Nucleus accumbens (tissue), 56 donors: ENCODE measurements around the gene KRTAP9-6.
"Not testable (repeated sequence)": the region's sequence is repeated elsewhere in the genome, so short reads cannot be mapped to it uniquely, and the experiment has no call there.

Experiments used
- DNase-seq, 56 donors: peaks; one replicate each; lab custom pipeline; 2025; lab: John Stamatoyannopoulos, UW

KRTAP9-6 gene, protein sequence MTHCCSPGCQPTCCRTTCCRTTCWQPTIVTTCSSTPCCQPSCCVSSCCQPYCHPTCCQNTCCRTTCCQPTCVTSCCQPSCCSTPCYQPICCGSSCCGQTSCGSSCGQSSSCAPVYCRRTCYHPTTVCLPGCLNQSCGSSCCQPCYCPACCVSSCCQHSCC

DNA sequence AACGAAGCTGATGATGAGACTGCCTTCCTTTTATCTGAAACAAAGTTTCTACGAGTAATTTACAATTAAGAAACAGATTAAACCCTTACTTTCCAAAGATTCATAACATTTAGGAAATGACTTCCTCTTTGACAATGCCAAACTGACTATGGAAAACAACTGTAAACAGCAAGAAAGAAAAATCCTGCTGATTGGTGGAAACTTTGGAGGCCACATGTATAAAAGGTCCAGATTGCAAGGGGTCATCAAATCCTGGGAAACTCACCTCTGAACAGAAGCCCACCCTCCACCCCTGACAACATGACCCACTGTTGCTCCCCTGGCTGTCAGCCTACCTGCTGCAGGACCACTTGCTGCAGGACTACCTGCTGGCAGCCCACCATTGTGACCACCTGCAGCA, at the start of gene KRTAP9-6:
Gene KRTAP9-6, plus strand, starts transcription at position 301 of the 400 bp plus-strand sequence. Its CDS starts 0 bp downstream, at position 301.
- DNase-seq, result no peak

DNA sequence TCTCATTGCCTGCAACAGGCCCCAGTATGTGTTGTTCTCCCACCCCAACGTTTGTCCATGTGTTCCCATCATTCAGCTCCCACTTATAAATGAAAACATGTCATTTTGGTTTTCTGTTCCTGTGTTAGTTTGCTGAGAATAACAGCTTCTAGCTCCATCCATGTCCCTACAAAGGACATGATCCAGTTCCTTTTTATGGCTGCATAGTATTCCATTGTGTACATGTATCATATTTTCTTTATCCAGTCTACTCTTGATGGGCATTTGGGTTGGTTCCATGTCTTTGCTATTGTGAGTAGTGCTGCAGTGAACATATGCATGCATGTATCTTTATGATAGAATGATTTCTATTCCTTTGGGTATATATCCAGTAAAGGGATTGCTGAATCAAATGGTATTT, 49.5 kb upstream of the KRTAP9-6 start:
- DNase-seq, result no peak

DNA sequence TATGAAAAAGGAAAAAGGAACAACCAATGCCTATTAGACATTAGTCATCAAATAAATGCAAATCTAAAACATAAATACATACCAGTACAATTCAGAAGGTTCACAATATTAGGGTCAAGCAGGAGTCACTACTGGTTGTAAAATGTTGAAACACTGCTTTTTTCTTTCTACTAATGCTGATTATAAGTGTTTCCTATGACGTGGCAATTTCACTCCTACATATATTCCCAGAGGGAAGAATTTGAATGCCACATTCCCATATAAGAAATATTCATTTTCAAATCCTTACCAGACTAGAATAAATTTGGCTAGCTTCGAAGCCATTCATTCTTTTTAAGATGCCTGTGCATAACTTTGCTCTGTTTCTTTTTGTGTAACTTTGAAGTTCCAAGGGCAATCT, 41.4 kb upstream of the KRTAP9-6 start:
- DNase-seq, result no peak

DNA sequence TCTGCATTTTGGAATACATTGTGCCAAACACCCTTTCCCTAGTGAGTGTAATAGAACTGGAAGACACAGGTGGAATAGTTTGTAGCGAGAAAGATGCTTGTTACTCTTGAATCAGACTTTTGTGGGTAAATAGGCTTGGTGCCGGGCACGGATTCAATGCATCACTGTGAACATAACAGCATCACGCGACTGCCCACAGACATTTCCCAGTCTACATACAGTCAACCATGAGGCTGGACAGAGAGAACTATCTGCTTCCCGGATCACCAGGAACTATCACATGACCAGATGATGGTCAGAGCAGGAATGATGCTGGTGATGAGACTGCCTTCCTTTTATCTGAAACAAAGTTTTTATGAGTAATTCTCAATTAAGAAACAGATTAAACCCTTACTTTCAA, 39.1 kb upstream of the KRTAP9-6 start:
- DNase-seq, result no peak

DNA sequence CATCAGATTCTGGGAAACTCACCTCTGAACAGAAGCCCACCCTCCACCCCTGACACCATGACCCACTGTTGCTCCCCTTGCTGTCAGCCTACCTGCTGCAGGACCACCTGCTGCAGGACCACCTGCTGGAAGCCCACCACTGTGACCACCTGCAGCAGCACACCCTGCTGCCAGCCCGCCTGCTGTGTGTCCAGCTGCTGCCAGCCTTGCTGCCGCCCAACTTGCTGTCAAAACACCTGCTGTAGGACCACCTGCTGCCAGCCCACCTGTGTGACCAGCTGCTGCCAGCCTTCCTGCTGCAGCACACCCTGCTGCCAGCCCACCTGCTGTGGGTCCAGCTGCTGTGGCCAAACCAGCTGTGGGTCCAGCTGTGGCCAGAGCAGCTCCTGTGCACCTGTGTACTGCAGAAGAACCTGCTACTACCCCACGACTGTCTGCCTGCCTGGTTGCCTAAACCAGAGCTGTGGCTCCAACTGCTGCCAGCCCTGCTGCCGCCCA, 38.5 kb upstream of the KRTAP9-6 start, which contains the start of gene KRTAP9-2:
Gene KRTAP9-2, plus strand, starts transcription at position 51 of the 498 bp plus-strand sequence. Its CDS starts 7 bp downstream, at position 58.
- DNase-seq, result not testable (repeated sequence)

DNA sequence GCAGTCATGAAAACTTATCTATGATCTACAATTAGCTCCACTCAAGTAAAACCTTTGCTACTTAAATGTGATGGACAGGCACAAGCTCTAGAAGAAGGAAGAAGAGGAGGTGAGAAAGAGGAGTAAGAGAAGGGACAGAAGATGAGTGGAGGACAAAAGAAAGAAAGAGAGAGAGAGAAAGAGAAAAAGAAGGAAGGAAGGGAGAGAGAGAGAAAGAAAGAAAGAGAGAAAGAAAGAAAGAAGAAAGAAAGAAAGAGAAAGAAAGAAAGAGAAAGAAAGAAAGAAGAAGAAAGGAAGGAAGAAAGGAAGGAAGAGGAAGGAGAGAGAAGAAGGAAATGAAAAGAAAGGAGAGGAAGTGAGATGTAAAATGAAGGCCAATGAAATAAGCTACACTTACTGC, 35.1 kb upstream of the KRTAP9-6 start:
- no peak for DNase-seq

DNA sequence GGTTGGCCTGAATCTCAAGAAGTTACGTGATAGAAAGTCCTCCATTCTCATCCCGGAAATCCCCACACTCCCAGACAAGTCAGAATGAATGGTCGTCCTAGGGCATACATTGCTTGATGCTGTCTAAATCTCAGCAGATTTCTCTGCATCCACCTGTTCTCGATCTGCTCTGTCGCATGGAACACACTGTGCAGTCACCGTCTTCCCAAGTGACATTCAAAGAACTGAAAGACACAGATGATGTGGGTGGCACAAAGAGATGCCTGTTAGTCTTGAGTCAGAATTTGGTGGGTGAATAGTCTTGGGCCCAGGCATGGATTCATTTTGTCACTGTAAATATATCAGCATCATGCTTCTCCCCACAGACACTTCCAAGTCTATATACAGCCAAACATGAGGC, 33.4 kb upstream of the KRTAP9-6 start:
- peak in 6 of 56 donors; percentile 0 to 27 (median 6) for DNase-seq

DNA sequence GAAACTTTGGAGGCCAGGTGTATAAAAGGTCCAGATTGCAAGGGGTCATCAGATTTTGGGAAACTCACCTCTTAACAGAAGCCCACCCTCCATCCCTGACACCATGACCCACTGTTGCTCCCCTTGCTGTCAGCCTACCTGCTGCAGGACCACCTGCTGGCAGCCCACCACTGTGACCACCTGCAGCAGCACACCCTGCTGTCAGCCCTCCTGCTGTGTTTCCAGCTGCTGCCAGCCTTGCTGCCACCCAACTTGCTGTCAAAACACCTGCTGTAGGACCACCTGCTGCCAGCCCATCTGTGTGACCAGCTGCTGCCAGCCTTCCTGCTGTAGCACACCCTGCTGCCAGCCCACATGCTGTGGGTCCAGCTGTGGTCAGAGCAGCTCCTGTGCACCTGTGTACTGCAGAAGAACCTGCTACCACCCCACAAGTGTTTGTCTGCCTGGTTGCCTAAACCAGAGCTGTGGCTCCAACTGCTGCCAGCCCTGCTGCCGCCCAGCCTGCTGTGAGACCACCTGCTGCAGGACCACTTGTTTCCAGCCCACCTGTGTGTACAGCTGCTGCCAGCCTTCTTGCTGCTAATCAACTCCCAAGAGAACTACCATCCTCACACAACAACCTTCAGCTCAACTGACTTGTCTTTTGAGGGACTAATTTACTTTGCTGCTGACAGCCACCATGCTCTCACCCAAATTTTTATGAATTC, 32.6 kb upstream of the KRTAP9-6 start, which contains the start of gene KRTAP9-3:
Gene KRTAP9-3, plus strand, starts transcription at position 51 of the 707 bp plus-strand sequence. Its CDS starts 53 bp downstream, at position 104.
- not testable (repeated sequence) for DNase-seq

DNA sequence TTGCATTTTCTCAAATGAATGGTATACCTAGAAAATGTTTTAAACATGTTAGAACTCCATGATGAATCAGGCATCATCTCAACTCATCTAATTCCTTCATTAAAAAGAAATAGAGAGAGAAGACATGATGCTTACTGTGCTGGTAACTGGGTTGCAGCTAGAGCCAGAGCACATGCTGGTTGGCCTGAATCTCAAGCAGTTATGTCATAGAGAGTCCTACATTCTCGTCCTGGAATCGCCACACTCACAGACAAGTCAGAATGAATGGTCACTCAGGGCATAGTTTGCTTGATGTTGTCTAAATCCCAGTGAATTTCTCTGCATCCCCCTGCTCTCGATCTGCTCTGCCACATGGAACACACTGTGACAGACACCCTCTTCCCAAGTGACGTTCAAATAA, 28.1 kb upstream of the KRTAP9-6 start:
- DNase-seq, result not testable (repeated sequence)

DNA sequence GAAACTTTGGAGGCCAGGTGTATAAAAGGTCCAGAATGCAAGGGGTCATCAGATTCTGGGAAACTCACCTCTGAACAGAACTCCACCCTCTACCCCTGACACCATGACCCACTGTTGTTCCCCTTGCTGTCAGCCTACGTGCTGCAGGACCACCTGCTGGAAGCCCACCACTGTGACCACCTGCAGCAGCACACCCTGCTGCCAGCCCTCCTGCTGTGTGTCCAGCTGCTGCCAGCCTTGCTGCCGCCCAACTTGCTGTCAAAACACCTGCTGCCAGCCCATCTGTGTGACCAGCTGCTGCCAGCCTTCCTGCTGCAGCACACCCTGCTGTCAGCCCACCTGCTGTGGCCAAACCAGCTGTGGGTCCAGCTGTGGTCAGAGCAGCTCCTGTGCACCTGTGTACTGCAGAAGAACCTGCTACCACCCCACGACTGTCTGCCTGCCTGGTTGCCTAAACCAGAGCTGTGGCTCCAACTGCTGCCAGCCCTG, 27.2 kb upstream of the KRTAP9-6 start, which contains the start of gene KRTAP9-8:
Gene KRTAP9-8, plus strand, starts transcription at position 51 of the 489 bp plus-strand sequence. Its CDS starts 53 bp downstream, at position 104.
- DNase-seq, result not testable (repeated sequence)

DNA sequence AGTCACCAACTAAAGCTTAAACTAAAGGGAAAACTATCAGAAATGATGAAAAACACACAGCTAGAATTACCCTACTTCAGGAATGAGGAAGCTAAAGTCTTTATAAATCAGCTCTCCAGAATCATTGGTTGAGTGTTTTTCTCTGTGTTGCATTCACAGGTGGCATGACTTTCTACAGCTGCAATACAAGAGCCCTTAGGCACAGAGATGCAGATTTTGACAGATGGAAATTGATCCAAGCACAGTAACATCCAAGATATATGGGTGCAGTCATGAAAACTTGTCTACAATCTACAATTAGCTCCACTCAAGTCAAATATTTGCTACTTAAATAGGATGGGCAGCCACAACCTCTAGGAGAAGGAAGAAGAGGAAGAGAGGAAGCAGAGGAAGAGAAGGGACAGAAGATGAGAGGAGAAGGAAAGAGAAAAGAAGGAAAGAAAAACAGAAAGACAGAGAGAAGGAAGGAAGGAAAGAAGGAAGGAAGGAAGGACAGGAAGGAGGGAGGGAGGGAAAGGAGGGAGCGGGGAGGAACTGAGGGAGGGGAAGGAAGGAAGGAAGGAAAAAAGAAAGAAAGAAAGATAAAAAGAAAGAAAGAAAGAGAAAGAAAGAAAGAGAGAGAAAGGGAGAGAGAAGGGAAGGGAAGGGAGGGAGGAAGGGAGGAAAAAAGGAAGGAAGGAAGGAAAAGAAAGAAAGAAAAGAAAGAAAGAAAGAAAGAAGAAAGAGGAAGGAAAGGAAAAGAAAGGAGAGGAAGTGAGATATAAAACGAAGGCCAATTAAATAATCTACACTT, 18.0 kb upstream of the KRTAP9-6 start:
- not testable (repeated sequence) for DNase-seq

DNA sequence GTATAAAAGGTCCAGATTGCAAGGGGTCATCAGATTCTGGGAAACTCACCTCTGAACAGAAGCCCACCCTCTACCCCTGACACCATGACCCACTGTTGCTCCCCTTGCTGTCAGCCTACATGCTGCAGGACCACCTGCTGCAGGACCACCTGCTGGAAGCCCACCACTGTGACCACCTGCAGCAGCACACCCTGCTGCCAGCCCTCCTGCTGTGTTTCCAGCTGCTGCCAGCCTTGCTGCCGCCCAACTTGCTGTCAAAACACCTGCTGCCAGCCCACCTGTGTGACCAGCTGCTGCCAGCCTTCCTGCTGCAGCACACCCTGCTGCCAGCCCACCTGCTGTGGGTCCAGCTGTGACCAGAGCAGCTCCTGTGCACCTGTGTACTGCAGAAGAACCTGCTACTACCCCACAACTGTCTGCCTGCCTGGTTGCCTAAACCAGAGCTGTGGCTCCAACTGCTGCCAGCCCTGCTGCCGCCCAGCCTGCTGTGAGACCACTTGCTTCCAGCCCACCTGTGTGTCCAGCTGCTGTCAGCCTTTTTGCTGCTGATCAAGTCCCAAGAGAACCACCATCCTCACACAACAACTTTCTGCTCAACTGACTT, 15.4 kb upstream of the KRTAP9-6 start, which contains the start of gene KRTAP9-4:
Gene KRTAP9-4, plus strand, starts transcription at position 51 of the 604 bp plus-strand sequence. Its CDS starts 34 bp downstream, at position 85.
- not testable (repeated sequence) for DNase-seq

DNA sequence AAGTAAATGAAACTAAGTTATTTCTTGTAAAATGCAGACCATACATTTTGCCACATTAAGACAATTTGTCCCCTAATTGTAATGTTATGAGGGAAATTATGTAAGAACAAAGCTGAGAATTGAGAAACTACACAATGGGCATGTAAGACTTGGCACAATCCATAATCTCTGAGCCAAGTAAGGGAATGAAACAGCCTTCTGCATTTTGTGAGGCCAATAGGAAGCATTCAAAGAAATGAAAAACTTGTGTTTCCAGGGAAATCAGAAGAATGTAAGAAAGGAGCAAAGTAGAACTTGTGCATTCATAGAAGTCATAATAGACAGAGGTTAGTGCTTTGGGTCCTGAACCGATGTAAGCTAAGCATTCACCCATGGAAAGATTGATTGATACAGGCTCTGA, 13.9 kb upstream of the KRTAP9-6 start:
- no peak for DNase-seq

DNA sequence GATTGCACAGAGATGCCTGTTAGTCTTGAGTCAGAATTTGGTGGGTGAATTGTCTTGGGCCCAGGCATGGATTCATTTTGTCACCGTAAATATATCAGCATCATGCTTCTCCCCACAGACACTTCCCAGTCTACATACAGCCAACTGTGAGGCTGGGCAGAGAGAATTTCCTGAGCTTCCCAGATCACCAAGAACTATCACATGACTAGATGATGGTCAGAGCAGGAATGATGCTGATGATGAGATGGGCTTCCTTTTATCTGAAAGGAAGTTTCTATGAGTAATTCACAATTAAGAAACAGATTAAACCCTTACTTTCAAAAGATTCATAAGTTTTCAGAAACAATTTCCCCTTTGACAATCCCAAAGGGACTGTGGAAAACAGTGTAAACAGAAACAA, 10.3 kb upstream of the KRTAP9-6 start:
- no peak for DNase-seq

DNA sequence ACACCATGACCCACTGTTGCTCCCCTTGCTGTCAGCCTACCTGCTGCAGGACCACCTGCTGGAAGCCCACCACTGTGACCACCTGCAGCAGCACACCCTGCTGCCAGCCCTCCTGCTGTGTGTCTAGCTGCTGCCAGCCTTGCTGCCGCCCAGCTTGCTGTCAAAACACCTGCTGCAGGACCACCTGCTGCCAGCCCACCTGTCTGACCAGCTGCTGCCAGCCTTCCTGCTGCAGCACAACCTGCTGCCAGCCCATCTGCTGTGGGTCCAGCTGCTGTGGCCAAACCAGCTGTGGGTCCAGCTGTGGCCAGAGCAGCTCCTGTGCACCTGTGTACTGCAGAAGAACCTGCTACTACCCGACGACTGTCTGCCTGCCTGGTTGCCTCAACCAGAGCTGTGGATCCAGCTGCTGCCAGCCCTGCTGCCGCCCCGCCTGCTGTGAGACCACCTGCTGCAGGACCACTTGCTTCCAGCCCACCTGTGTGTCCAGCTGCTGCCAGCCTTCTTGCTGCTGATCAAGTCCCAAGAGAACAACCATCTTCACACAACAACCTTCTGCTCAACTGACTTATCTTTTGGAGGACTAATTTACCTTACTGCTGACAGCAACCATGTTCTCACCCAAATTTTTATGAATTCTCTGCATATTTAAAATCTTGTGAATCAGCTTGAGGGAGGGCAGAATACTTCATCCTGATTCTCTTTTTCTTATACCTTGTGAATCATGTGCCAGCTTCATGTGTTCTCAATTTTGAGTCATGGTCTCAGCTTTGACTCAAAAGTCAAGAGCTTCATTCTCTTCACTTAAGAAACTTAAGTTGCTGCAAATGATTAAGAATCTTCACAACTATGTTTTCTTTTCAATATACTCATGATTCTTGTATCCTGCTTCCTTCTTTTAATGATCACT, 9.5 kb upstream of the KRTAP9-6 start, which contains the start of gene KRTAP9-9:
Gene KRTAP9-9, plus strand, starts transcription at position 4 of the 910 bp plus-strand sequence.
- not testable (repeated sequence) for DNase-seq

DNA sequence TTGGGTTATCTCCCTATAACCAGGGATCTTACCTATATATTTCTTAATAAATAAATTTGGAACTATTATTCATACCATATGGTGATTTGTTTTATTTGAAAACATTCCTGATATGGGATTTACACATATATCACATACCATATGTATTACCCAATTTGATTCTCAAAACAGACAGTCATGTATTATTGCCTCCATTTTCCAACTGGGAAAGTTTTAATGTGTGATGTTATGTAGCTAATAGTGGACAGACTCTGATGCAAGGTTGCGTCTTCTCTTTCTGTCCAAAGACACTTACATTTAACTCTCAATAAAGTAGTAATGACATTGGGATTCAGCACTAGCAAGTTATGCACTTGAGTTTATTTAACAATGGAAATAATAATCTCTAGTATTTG, 8.9 kb upstream of the KRTAP9-6 start:
- no peak for DNase-seq

DNA sequence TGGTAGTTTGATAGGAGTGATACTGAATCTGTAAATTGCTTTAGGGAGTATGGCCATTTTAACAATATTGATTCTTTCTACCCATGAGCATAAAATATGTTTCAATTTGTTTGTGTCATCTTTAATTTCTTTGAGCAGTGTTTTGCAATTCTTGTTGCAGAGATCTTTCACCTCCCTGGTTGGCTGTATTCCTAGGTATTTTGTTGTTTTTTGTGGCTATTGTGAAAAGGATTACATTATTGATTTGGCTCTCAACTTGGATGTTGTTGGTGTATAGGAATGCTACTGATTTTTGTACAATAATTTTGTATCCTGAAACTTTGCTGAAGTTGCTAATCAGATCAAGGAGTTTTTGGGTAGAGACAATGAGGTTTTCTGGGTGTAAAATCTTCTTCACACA, 6.8 kb upstream of the KRTAP9-6 start:
- DNase-seq, result no peak

DNA sequence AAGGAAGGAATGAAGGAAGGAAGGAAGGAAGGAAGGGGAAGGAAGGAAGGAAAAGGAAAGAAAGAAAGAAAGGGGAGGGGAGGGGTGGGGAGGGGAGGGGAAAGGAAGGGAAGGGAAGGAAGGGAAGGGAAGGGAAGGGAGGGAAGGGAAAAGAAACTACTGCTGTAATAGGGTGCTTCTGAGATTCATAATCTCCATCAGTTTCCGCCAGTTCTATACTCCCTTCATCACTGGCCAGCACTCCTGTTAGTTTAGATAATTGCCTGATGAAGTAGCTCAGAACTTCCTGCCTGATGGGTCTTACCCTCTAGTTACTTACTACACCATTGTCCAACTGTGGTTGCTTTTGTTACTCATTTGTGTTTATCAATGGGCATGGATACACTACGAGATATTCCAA, 2.0 kb upstream of the KRTAP9-6 start:
- DNase-seq, result no peak

DNA sequence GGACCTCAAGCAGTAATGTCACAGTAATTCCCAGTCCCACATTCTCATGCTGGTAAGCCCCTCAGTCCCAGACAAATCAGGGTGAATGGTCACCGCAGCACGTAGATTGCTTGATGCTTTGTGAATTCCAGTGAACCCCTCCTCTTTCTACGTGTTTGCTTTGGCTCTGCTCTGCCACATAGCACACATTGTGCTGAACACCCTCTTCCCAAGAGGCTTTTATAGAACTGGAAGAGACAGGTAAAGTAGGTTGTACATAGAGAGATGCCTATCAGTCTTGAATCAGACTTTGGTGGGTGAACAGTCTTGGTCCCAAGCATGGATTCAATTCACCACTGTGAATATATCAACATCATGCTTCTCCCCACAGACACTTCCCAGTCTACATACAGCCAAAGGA, 579 bp upstream of the KRTAP9-6 start:
- no peak for DNase-seq
